Stimulated activated naive CD4-positive, alpha-beta T cell (primary cell): Measurements from ENCODE around the gene SZT2.
"Not testable (repeated sequence)": the region's sequence is repeated elsewhere in the genome, so short reads cannot be mapped to it uniquely, and the experiment has no call there.

Source experiments
- DNase-seq, 6 experiments: peaks; one replicate each; lab custom pipeline; 2025; lab: John Stamatoyannopoulos, UW

Gene SZT2

GRCh38 chr1:43454270-43455011 is 64.7 kb downstream of the SZT2 start:
- DNase-seq = peak; percentile 28 to 62 (median 54)

GRCh38 chr1:43455213-43455889 is 65.7 kb downstream of the SZT2 start:
- DNase-seq = no peak

GRCh38 chr1:43458379-43458778 is 68.7 kb downstream of the SZT2 start:
- not testable (repeated sequence) for DNase-seq

- DNase-seq = no peak
Measured at GRCh38 chr1:43460988-43461693, 71.4 kb downstream of the SZT2 start.

GRCh38 chr1:43463479-43463878 is 73.8 kb downstream of the SZT2 start:
- no peak for DNase-seq

GRCh38 chr1:43464681-43465504 is 75.2 kb downstream of the SZT2 start:
- no peak for DNase-seq

- DNase-seq = no peak
Measured at GRCh38 chr1:43465505-43466067, 75.9 kb downstream of the SZT2 start.

GRCh38 chr1:43466403-43466802 is 76.7 kb downstream of the SZT2 start:
- DNase-seq = no peak

- no peak for DNase-seq
Measured at GRCh38 chr1:43468414-43468813, 78.7 kb downstream of the SZT2 start.

DNA sequence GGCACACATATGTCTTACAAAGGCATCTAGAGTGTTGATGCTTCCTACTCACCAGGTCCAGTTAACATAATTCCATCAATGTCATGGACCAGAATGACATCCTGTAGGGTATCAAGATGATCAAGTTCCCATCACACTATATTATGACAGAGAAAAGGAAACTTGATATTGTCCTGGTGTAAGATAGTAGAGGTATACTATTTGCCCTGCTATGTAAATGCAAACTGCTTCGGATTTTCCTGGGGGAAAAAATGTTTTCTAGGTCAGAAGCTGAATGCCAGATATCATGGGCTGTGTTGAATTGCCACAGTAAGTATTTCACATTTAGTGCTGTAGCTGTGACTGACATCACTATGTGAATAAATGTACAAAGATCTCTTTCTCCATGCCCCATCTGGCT is 80.2 kb downstream of the SZT2 start:
- no peak for DNase-seq

DNA sequence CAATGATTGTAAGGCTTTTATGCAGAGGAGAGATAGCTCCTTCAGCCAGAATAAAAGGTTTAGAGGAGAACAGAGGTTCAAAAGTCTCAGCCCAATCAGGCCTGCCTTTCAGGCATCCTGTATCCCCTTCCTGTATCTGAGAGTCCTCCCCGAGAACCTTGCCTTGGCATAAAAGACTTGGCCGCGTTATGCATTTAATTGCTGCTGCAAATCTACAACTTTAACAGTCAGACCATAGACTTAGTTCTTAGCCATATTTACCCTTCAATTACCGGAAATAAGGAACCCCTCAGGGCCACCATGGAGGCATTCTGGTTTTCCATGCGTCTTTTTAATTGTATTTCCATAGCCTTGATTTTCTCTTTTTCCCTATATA is 82.4 kb downstream of the SZT2 start:
- DNase-seq = no peak

DNA sequence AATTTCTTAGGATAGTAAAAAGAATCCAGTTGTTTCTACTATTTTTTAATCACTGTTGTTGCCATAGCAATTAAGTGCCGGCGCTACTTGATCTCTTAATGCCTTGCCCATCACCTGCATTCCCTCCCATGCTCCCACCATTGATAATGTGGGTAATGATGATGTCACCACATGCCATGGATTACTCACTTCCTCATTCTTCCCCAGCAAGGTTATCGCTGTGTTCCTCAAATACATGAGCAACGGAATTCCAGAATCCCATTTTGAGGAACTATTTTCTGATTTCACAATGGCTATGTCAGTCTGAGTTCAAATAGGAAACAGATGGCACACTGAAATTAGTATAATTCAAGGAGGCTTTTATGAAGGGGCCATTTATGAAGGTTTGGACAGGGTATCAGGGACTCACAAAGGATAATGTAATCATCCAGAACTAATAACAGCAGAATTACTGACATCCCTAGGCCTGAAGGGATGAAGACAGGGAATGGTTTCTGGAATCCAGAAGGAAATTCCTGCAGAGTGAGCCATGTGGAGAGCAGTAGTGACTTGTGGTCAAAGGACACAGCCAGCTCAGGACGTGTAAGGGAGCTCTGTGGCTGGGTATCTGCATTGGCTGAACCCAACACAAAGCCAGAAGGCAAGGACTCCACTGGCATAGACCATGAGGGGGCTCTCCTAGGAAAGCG is 82.9 kb downstream of the SZT2 start:
- not testable (repeated sequence) for DNase-seq

DNA sequence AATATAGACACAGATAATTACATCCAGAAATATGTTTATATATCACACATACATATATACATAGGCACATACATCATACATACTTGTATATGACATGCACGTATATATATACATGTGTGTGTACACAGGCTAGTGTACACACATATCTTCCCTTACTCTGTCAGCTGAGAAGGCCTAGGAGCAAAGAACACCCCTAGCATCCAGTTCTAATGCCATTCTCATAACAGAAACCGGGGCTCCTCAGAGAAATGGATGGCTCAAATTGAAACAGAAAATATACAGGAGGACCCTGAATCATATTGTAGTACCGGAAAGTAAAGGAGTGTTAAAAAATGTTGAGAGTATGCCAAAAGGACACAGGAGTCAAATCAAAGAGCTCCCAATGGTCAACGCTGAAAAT is 83.8 kb downstream of the SZT2 start:
- no peak for DNase-seq

- DNase-seq = not testable (repeated sequence)
Measured at GRCh38 chr1:43475611-43476401, 86.1 kb downstream of the SZT2 start.

- DNase-seq = no peak
Measured at GRCh38 chr1:43477716-43478115, 88.0 kb downstream of the SZT2 start.

DNA sequence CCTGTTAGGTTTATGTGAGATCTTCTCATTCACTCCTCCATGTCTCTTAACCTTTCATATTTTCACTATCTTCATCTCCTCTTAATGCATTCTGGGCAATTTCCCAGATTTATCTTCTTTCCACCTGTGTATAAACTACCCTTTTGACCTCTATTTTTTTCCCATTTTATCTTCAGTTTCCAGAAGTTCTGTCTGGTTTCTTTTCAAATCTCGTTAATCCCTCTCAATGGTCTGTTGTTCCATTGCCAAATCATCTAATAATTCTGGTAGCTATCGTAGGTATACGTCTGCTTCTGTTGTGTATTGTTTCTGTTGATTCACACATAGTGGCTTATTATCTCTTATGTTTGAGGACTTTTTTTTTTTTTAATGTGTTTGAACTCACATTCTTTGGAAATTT is 89.7 kb downstream of the SZT2 start:
- DNase-seq = no peak

DNA sequence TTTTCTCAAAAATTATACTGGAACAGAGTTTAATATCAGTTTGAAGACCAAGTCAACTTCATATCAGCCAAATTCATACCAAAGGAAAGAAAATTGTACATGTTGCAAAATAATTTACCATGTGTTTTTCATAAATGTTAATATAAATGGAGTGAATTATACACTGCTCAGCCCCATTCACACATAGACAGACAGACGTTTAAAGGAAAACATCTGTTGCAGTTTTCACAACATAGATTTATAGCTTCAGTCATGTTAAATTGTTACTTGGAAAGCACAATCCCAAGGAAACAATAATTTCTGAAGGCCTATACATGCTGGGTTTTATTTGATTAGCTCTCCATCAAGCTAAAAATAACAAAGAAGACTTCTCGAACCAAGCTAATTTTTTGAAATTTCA is 91.8 kb downstream of the SZT2 start:
- no peak for DNase-seq

- DNase-seq = no peak
Measured at GRCh38 chr1:43482215-43482614, 92.5 kb downstream of the SZT2 start.

- DNase-seq = no peak
Measured at GRCh38 chr1:43484367-43484766, 94.7 kb downstream of the SZT2 start.

DNA sequence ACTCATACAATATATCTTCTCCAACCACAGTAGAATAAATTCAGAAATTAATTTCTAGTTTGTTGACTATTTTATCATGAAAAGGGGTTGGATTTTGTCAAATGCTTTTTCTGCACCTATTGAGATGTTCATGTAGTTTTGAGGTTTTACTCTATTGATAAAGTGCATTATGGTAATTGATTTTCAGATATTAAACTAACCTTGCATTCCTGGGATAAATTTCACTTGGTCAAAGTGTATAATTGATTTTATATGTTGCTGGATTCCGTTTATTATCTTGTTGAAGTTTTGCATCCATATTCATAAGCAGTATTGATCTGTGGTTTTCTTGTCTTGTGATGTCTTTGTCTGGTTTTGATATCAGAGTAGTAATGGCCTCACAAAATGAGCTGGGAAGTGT is 98.5 kb downstream of the SZT2 start:
- DNase-seq = no peak
